NCI-H2081 (cell line): Measurements from ENCODE around the gene MIPEP.
"Not testable (repeated sequence)": the region's sequence is repeated elsewhere in the genome, so short reads cannot be mapped to it uniquely, and the experiment has no call there.

ENCODE experiments used
- DNase-seq, 2 experiments: peaks; one replicate each; lab custom pipeline; 2025; lab: John Stamatoyannopoulos, UW

The MIPEP gene

GRCh38 chr13:23888658-23889614 is at the start of gene MIPEP:
TSS of gene MIPEP (minus strand) at chr13:23889400. CDS start at chr13:23889320, 80 bp downstream.
- DNase-seq, result peak; percentile 92

- no peak for DNase-seq
These were observed 45.3 kb upstream of the MIPEP start for GRCh38 chr13:23934520-23934919.

DNA sequence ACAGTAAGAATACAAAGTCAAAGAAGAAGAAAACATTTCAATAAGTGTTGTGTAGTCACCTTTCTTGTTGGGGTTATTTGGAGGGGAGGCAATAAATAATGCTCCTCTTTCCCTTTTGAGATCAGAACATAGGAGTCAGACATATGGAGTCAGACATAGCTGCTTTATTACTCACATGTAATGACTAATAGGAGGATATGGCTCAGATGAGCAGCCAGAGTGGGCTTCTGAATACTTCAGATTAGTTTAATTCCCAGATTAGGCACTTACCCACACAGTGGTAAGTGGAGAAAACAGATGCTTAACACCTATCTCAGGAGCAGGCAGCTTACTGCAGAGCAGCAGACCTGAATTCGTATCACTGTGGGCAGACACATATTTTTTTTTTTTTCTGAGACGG is 39.8 kb upstream of the MIPEP start:
- DNase-seq, result no peak

DNA sequence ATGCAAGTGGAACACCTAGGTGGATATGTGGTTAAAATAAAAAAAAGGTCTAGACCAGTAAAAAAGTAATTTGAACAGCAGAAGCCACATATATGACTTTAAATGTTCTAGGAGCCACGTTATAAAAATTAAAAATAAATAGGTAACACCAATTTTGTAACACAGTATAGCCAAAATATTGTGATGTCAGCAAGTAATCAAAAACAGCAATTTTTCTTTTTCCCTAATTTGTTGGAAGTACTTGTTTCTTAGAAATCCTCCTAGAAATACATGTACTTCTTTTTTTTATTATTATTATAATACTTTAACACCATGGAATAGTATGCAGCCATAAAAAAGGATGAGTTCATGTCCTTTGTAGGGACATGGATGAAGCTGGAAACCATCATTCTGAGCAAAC is 33.8 kb upstream of the MIPEP start:
- DNase-seq, result no peak

- no peak for DNase-seq
These were observed 33.1 kb upstream of the MIPEP start for GRCh38 chr13:23922005-23922932.

GRCh38 chr13:23921451-23921888 is 32.3 kb upstream of the MIPEP start:
- DNase-seq, result peak; percentile 17 to 40

DNA sequence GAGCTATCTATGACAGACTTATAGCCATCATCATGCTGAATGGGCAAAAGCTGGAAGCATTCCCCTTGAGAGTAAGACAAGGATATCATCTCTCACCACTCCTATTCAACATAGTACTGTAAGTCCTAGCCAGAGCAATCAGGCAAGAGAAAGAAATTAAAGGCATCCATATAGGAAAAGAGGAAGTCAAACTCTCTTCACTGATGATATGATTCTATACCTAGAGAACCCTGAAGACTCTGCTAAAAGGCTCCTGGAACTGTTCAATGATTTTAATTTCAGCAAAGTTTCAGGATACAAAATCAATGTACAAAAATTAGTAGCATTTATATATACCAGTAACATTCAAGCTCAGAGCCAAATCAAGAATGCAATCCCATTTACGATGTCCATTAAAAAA is 29.8 kb upstream of the MIPEP start:
- DNase-seq, result no peak

GRCh38 chr13:23918208-23918607 is 29.0 kb upstream of the MIPEP start:
- no peak for DNase-seq

- peak; percentile 19 to 64 for DNase-seq
These were observed 26.1 kb upstream of the MIPEP start for GRCh38 chr13:23915308-23915707.

DNA sequence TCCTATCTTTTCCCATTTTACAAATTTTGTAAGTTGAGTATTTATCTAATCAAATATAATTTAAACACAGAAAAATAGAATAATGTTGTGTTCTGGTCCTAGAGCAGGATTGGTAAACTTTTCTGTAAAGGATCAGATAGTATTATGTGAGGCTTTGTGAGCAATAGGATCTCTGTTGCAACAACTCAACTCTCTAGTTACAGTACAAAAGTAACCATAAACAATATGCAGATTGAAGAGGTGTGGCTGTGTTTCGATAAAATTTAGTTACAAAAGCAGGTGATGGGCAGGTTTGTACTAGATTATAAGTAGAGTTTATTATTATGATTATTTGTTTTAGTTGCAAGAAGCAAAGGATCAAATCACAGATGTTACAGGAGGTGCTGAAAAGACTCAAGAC is 23.3 kb upstream of the MIPEP start:
- DNase-seq, result no peak

- no peak for DNase-seq
These were observed 20.4 kb upstream of the MIPEP start for GRCh38 chr13:23909606-23910005.

DNA sequence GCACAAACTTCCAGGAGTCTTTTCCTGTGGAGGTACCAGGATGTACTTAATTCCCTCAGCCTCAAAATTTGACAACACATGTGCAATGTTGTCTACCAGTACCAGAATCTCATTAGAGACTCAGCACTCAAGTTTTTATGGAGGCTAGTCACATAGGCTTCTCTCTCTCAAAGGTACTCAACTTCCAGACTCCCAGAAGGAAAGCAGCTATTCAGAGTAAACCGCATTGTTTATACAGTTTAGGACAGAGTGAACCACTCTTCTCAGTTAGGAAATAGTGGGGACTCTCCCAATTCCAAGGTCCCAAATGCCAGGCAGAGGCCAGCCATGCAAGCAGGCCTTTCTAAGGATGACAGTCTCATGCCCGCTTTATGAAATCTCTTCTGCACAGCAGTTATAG is 16.6 kb upstream of the MIPEP start:
- DNase-seq, result no peak

DNA sequence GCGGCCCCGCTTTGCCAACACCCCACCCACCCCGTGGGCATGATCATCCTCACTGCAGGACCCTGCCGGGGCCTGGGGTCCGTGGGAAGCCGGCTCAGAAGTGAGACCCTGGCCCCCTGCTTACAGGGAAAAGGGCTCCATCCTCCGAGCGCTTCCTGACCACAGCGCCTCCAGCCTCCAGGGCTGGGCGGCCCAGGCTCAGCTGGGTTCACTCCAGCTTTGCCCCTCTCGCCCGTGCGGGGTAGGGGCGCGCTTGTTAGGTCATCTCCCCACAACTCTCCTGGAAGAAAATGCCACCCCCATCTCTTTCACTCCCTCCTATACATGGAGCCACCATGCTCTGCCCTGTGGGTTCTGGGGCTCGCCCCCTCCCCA is 14.7 kb upstream of the MIPEP start:
- no peak for DNase-seq

DNA sequence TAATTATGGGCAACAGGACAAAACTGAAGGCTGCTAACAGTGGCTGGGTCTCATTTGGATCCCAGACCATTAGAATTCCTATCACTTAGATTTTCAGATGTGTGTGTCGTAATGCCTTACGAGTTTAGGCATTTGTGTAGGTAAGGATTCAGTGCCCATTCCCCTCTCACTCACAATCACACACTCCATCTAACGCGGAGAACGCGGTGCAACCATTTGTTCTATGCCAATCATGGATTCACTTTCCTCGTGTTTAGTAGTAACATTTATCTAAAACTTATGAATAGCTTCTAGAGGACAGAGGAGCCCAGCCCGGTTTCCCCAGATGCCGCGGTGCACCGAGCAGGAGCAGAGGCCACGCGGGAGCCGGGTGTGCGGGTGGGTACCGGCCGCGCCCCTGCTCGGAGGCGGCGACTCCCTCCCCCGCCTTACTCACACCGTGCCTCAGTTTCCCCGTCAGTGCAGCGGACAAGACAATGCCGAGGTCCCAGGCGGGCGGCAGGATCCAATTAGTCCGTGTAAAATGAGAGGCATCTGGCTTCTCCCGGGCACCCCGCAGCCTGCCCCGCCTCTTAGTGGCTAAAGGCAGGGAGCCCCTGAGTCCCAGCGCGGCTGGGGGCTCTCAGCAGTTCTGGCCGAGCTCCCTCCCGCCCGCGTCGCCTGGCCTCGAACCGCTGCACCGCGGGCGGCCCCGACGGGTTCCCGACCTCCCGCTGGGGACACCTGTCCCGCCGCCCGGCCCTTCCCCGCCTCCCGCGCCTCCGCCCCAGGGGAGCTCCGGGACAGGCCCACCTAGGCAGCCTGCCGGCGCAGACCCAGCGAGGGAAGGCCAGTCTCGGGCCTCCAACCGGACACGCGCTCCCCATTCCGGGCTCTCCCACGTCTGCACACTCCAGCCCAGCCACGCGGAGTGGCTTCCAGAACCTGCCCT is 14.0 kb upstream of the MIPEP start:
- no peak for DNase-seq

DNA sequence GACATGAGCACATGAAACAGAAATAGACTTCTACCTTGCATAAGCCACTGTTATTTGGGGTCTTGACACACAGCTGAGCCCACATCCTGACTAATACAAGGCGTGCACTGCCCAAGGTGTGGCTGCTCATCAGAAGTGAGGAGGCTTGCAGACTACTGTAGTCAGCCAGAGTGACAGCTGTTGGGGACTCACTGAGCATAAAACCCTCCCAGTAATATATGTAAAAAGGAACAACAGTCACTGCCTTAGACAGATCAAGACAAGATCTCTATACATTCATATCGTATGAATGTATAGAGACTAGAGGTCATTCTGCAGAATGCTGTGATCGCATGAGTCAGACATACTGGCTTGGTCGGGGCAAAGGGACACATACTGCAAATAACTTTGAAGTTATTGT is 12.2 kb upstream of the MIPEP start:
- DNase-seq, result no peak

DNA sequence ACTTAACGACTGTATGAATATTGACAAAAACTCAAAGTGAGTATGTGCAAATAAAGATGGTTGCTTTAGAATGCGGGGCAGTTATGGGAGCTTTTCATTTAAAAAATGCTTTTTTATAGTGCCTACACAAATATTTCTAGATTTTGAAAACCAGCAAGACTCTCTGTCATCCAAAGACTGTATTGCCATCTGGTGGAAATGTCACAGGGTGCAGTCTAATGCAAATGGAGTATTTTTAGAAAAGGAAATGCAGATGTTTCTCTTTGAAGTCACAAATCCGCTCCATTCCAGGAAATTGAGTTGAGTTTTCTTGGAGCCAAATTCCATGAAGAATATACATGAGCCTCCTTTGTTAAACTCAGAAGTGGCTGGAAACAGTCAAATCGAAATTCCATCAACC is 10.4 kb upstream of the MIPEP start:
- DNase-seq, result peak; percentile 10 to 32

- no peak for DNase-seq
These were observed 8.9 kb upstream of the MIPEP start for GRCh38 chr13:23898101-23898500.

DNA sequence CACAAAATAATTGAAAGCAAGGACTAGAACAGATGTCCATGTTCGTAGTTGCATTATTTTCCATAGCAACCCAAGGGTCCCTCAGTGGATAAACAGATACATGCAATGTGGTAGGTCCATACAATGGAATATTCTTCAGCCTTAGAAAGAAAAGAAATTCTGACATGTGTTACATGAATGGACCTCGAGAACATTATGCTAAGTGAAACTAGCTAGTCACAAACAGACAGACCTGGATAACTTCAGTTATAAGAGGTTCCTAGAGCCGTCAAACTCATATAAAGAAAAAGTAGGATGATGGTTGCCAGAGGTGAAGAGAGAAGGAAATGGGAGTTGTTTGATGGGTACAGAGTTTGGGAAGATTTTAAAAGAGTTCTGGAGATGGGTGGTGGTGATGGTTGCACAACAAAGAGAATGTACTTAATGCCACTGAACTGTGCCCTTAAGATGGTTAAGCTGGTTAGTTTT is 8.3 kb upstream of the MIPEP start, which contains the start of gene C1QTNF9B:
TSS of gene C1QTNF9B (minus strand) at position 51 of the 468 bp plus-strand sequence.
- not testable (repeated sequence) for DNase-seq

DNA sequence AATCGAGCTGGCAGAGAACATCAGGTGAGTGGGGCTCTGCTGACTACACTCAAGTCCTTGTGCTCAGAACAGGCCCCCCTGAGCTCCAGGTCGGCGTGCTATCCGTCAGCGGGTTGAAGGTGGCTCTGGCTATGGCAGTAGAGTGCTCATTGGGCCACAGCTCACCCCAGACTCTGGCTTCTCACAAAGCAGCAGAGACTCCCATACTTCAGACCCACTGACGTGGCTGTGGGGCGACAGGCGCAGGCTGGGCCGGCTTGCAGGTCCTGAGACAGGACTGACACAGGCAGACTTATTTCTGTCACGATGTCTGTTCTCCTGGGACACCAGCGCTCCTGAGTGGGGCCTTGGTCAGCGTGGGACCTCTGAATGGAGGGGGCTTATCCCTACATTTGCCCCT is 5.5 kb upstream of the MIPEP start:
- DNase-seq, result not testable (repeated sequence)

GRCh38 chr13:23893791-23894190 is 4.6 kb upstream of the MIPEP start:
- not testable (repeated sequence) for DNase-seq
